GM10266 (cell line): ENCODE results near the gene CSRP1.

Experiments used
- DNase-seq: peaks from one replicate; pipeline ENCODE4 v3.0.0; 2012; ENCODE audit errors: extremely low spot score
- CTCF ChIP-seq: IDR thresholded peaks from 2 replicates; pipeline ENCODE4 v1.5.1; 2012; ENCODE audit warnings: mild to moderate bottlenecking, low read depth; ENCODE audit not compliant: control insufficient read depth, insufficient read depth; ENCODE audit errors: missing control alignments

The CSRP1 gene

GRCh38 chr1:201454608-201455007 lies 52.3 kb downstream of the CSRP1 start:
- TF ChIP-seq CTCF, result no peak
- no peak for DNase-seq

GRCh38 chr1:201452866-201453265 lies 54.1 kb downstream of the CSRP1 start:
- TF ChIP-seq CTCF, result no peak
- DNase-seq, result no peak

- no peak for DNase-seq
- TF ChIP-seq CTCF, result no peak
Observed at GRCh38 chr1:201450721-201451291, 56.1 kb downstream of the CSRP1 start.

GRCh38 chr1:201448990-201449389 lies 57.9 kb downstream of the CSRP1 start:
- no peak for TF ChIP-seq CTCF
- DNase-seq, result no peak

- TF ChIP-seq CTCF, result peak; percentile 85
- peak; percentile 81 for DNase-seq
Observed at GRCh38 chr1:201447903-201448871, 58.7 kb downstream of the CSRP1 start.

- DNase-seq, result no peak
- no peak for TF ChIP-seq CTCF
Observed at GRCh38 chr1:201445310-201445709, 61.6 kb downstream of the CSRP1 start.

GRCh38 chr1:201444792-201445191 lies 62.1 kb downstream of the CSRP1 start:
- no peak for TF ChIP-seq CTCF
- no peak for DNase-seq
